Peyer's patch (tissue), 4 donors: ENCODE results near the gene NBAS.

Experiments
- POLR2A ChIP-seq, 2 donors: fragments of 450-650 bp; IDR thresholded peaks; one replicate each; pipeline ENCODE4 v1.5.1; 2017; ENCODE audit warnings: antibody characterized with exemption in 2 of 2, mild to moderate bottlenecking in 2 of 2, moderate library complexity in 2 of 2
- TF ChIP-seq, protein P1 (sequence below), 6 experiments: fragments of 450-650 bp in 4 of 6; fragments of 200-600 bp in 2 of 6; sonication (generic) in 1 of 6; IDR thresholded peaks; one replicate each; pipeline ENCODE4 v1.5.1; 2017 to 2019; ENCODE audit warnings: antibody characterized with exemption in 6 of 6, mild to moderate bottlenecking in 3 of 6, moderate library complexity in 1 of 6

DNA sequence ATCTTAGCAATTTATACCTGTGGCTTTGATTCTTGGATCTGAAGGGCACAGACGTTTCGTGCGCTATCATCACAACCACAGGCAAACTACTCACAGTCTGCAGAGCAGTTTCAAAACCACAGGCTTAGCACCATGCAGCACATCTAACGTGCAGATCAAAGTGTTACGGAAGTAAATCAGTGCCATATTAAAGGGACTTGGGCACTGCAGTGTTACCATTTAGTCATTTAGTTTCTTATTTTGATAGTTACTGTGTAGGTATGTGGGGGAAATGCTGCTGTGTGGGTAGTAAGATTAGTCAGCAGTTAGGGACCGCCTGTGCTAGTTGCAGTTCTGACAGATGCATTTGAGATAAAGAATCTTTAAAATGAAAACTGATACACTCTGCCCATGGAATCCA is 384.0 kb downstream of the NBAS start:
- no peak for TF ChIP-seq POLR2A (IDR thresholded peaks at IDR 0.05)
- TF ChIP-seq, protein P1, sequence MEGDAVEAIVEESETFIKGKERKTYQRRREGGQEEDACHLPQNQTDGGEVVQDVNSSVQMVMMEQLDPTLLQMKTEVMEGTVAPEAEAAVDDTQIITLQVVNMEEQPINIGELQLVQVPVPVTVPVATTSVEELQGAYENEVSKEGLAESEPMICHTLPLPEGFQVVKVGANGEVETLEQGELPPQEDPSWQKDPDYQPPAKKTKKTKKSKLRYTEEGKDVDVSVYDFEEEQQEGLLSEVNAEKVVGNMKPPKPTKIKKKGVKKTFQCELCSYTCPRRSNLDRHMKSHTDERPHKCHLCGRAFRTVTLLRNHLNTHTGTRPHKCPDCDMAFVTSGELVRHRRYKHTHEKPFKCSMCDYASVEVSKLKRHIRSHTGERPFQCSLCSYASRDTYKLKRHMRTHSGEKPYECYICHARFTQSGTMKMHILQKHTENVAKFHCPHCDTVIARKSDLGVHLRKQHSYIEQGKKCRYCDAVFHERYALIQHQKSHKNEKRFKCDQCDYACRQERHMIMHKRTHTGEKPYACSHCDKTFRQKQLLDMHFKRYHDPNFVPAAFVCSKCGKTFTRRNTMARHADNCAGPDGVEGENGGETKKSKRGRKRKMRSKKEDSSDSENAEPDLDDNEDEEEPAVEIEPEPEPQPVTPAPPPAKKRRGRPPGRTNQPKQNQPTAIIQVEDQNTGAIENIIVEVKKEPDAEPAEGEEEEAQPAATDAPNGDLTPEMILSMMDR (IDR thresholded peaks at IDR 0.05), result no peak
